ENCODE results near the gene OR5B2.

The OR5B2 gene

GRCh38 chr11:58394195-58394594, 33.7 kb downstream of the OR5B2 start:
- H3K27me3 Mint-ChIP-seq = peaks cover 4% of the 10 kb centered on the region
- peaks cover 8% of the 10 kb centered on the region for H3K9me3 Mint-ChIP-seq
- H3K36me3 Mint-ChIP-seq = no peaks in the 10 kb centered on the region
- no peaks in the 10 kb centered on the region for H3K4me1 Mint-ChIP-seq
- H3K27ac Mint-ChIP-seq = no peak overlapping the region
- no peak for DNase-seq (ENCODE audit: low spot score in 2 of 2)
- no peak for ATAC-seq (ENCODE audit: low read depth)
- no peak overlapping the region for H3K4me3 Mint-ChIP-seq

GRCh38 chr11:58392746-58393145, 35.2 kb downstream of the OR5B2 start:
- H3K4me3 Mint-ChIP-seq = no peak overlapping the region
- peaks cover 8% of the 10 kb centered on the region for H3K9me3 Mint-ChIP-seq
- peaks cover 3% of the 10 kb centered on the region for H3K27me3 Mint-ChIP-seq
- H3K36me3 Mint-ChIP-seq = no peaks in the 10 kb centered on the region
- DNase-seq (ENCODE audit: low spot score in 2 of 2) (no peak), ATAC-seq (ENCODE audit: low read depth) (no peak)
- no peak overlapping the region for H3K27ac Mint-ChIP-seq
- H3K4me1 Mint-ChIP-seq = no peaks in the 10 kb centered on the region

GRCh38 chr11:58391879-58392278, 36.0 kb downstream of the OR5B2 start:
- H3K9me3 Mint-ChIP-seq = peaks cover 8% of the 10 kb centered on the region
- DNase-seq (ENCODE audit: low spot score in 2 of 2) (no peak), ATAC-seq (ENCODE audit: low read depth) (no peak)
- peaks cover 3% of the 10 kb centered on the region for H3K27me3 Mint-ChIP-seq
- H3K4me1 Mint-ChIP-seq = no peaks in the 10 kb centered on the region
- H3K4me3 Mint-ChIP-seq = no peak overlapping the region
- H3K27ac Mint-ChIP-seq = no peak overlapping the region
- H3K36me3 Mint-ChIP-seq = no peaks in the 10 kb centered on the region

- H3K4me3 Mint-ChIP-seq = no peak overlapping the region
- H3K27me3 Mint-ChIP-seq = peaks cover 3% of the 10 kb centered on the region
Measured at GRCh38 chr11:58390551-58391063, 37.3 kb downstream of the OR5B2 start.

More at GRCh38 chr11:58390551-58391063, 37.3 kb downstream of the OR5B2 start:
- Mint-ChIP-seq H3K36me3 (no peaks in the 10 kb centered on the region), H3K4me1 (no peaks in the 10 kb centered on the region), H3K27ac (no peak overlapping the region), H3K9me3 (peaks cover 8% of the 10 kb centered on the region)
- DNase-seq (ENCODE audit: low spot score in 2 of 2) = no peak
- no peak for ATAC-seq (ENCODE audit: low read depth)

Data from memory B cell (primary cell).